Measurements from ENCODE around the gene ADIG.

DNA sequence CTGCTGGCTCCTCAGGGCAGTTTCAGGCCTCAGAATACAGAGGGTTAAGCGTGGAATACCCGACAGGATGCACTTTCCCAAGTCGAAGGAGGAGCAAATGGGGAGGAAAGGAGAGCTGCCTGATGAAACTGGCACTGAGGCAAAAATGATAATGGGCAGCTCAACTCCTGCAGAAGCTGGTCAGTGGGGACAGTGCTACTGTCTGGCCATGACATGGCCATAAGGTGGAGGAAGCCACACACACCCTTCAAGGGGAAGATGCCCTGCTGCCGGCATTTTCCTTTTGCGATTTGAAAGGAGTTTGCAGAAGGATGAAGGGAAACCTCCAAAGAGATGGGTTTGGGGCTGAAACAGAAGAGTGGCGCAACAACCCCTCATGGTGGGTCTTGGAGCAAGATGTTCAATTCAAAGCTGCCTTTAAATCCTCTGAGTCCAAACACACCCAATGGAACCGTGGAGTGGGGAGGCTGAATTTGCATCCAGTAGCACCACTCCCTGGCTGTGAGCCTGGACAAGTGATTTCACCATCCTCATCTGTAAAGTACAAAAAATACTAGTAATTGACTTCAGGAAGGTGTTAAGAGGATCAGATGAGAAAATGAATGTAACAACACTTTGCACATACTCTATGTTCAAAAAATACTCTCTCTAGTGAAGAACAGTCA, 3.2 kb downstream of the ADIG start:
- no peak for TF ChIP-seq EP300 (IDR thresholded peaks at IDR 0.05)
- TF ChIP-seq POLR2AphosphoS5 (IDR thresholded peaks at IDR 0.05): no peak
- TF ChIP-seq, protein P1, sequence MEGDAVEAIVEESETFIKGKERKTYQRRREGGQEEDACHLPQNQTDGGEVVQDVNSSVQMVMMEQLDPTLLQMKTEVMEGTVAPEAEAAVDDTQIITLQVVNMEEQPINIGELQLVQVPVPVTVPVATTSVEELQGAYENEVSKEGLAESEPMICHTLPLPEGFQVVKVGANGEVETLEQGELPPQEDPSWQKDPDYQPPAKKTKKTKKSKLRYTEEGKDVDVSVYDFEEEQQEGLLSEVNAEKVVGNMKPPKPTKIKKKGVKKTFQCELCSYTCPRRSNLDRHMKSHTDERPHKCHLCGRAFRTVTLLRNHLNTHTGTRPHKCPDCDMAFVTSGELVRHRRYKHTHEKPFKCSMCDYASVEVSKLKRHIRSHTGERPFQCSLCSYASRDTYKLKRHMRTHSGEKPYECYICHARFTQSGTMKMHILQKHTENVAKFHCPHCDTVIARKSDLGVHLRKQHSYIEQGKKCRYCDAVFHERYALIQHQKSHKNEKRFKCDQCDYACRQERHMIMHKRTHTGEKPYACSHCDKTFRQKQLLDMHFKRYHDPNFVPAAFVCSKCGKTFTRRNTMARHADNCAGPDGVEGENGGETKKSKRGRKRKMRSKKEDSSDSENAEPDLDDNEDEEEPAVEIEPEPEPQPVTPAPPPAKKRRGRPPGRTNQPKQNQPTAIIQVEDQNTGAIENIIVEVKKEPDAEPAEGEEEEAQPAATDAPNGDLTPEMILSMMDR (IDR thresholded peaks at IDR 0.05): no peak
- no peak for TF ChIP-seq POLR2A (IDR thresholded peaks at IDR 0.05)

Data from stomach (tissue), 4 donors.